Measurements from ENCODE around the gene TAS1R3. TPM values are rescaled to one million over a fixed set of nuclear protein-coding genes. Genes with fewer than 3 reads are reported as not detected.
A peak's percentile ranks its signal among the peaks of the same experiment; 100 is the strongest.

Gene TAS1R3
- total RNA-seq, 1 experiment from 2014 or later: 0.28 TPM

DNA sequence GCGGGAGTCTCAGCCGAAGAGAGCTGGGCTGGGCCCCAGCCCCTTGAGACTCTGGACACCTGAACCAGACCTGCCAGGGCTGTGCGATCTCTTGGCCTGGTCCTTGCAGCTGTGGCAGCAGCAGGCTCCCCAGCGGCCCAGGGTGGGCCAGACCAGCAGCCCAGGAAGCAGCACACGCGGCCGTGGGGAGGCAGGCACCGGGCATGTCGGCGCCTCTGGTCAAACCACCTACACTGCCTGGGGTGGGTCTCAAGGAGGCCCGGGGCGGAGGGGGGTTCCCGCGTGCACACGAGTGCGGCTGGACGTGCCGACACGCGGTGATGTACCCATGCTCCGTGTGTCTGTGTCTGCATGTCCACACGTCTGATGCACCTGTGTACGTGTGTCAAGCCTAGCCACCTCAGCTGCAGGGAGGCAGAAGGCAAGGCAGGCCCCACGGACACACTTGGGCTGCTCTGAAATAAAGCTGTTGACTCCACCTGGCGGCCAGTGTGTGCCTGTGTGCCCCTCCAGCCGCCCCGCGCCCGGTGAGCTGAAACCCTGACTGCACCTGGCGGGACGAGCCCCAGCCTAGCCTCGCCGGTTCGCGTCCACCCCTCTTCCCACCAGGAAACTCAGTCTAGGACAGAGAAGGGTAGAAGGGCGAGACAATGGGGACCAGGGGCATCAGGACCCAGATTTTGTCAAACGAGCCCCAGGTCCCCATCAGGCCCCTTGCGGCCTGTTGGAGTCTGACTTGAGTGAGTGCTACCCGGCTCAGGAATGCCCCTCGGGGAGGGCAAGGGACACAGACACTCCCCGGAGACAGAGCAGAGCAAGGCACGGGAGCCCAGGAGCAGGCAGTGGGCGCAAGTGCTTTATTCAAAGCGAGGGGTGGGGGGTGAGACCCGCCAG, 39.3 kb upstream of the TAS1R3 start:
- H3K4me2 ChIP-seq (ENCODE audit: insufficient read depth, insufficient read length, low read length): no peak overlapping the region

More for the DNA sequence above, 39.3 kb upstream of the TAS1R3 start:
- TF ChIP-seq, protein P1, sequence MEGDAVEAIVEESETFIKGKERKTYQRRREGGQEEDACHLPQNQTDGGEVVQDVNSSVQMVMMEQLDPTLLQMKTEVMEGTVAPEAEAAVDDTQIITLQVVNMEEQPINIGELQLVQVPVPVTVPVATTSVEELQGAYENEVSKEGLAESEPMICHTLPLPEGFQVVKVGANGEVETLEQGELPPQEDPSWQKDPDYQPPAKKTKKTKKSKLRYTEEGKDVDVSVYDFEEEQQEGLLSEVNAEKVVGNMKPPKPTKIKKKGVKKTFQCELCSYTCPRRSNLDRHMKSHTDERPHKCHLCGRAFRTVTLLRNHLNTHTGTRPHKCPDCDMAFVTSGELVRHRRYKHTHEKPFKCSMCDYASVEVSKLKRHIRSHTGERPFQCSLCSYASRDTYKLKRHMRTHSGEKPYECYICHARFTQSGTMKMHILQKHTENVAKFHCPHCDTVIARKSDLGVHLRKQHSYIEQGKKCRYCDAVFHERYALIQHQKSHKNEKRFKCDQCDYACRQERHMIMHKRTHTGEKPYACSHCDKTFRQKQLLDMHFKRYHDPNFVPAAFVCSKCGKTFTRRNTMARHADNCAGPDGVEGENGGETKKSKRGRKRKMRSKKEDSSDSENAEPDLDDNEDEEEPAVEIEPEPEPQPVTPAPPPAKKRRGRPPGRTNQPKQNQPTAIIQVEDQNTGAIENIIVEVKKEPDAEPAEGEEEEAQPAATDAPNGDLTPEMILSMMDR (conservative IDR thresholded peaks at IDR 0.05): peak; percentile 79
- H3K36me3 Mint-ChIP-seq (ENCODE audit: insufficient read depth in 1 of 3, low read depth in 3 of 3): no peaks in the 10 kb centered on the region
- Histone ChIP-seq H3K56ac (ENCODE audit: insufficient read length, low read depth, low read length) (no peak overlapping the region), H3K4me1 (ENCODE audit: insufficient read depth, low read length) (no peaks in the 10 kb centered on the region), H3K23me2 (ENCODE audit: insufficient read length, low read depth, low read length, poor library complexity, severe bottlenecking) (peaks cover 4% of the 10 kb centered on the region), H3K27me3 (ENCODE audit: insufficient read depth, low read length) (no peaks in the 10 kb centered on the region), H2AFZ (ENCODE audit: low read length) (no peak overlapping the region), H4K91ac (ENCODE audit: insufficient read length, low read depth, low read length) (no peak overlapping the region), H3K14ac (ENCODE audit: insufficient read depth, low read length) (no peak overlapping the region), H3K79me2 (ENCODE audit: insufficient read depth, low read length) (no peaks in the 10 kb centered on the region), H3K23ac (ENCODE audit: insufficient read length, low read depth, low read length) (no peak overlapping the region), H2BK15ac (ENCODE audit: low read depth, low read length) (no peak overlapping the region), H3K9ac (ENCODE audit: extremely low read depth, insufficient read length, low read length) (no peak overlapping the region), H3K79me1 (ENCODE audit: insufficient read depth, low read depth, low read length, poor library complexity, severe bottlenecking) (no peaks in the 10 kb centered on the region), H3T11ph (ENCODE audit: low read length) (no peak overlapping the region), H3K27ac (ENCODE audit: insufficient read length, low read depth, low read length) (no peak overlapping the region), H2AK5ac (ENCODE audit: insufficient read length, low read length) (no peak overlapping the region), H2BK120ac (ENCODE audit: low read depth, low read length, poor library complexity, severe bottlenecking) (no peak overlapping the region), H4K20me1 (ENCODE audit: control insufficient read depth, insufficient read depth, insufficient read length) (no peaks in the 10 kb centered on the region), H2BK20ac (ENCODE audit: low read depth, low read length, poor library complexity, severe bottlenecking) (no peak overlapping the region), H3K9me3 (ENCODE audit: control insufficient read depth, low read depth, low read length) (no peaks in the 10 kb centered on the region), H4K5ac (ENCODE audit: insufficient read length, low read depth, low read length) (no peak overlapping the region), H3K18ac (ENCODE audit: insufficient read length, low read depth, low read length) (no peak overlapping the region), H4K8ac (replicated peaks; ENCODE audit: insufficient read length, low read depth, low read length) (no peak overlapping the region), H2BK12ac (ENCODE audit: insufficient read length, low read depth, low read length) (no peak overlapping the region), H3K4ac (ENCODE audit: low read depth, low read length) (no peak overlapping the region), H2BK5ac (ENCODE audit: insufficient read length, low read length) (no peak overlapping the region)
- peaks cover 2% of the 10 kb centered on the region for H3K27me3 Mint-ChIP-seq (ENCODE audit: low read depth)
- no CpG with 5 or more reads among the region's 45 CpGs for WGBS (ENCODE audit: extremely low coverage, insufficient read length, low lambda C conversion rate)
- no peak overlapping the region; a peak in 1 of 7 replicates for H3K27ac Mint-ChIP-seq
- peaks cover 2 to 10% of the 10 kb centered on the region in 2 experiments; a peak in 2 of 5 replicates for H3K9me3 Mint-ChIP-seq
- DNase-seq: peak; percentile 84
- peaks cover 0 to 9% of the 10 kb centered on the region in 2 experiments; a peak in 2 of 4 replicates for H3K4me1 Mint-ChIP-seq
- H3K4me3 Mint-ChIP-seq: no peak overlapping the region
